GM12878 (cell line): ENCODE data around the gene VSTM1. TPM values are rescaled to one million over a fixed set of nuclear protein-coding genes. Genes with fewer than 3 reads are reported as not detected.

Experiments
- ATAC-seq: fragments of 200-7000 bp; cut with Tn5 transposase; 3 replicates; pipeline ENCODE4 v1.9.1; 2020; ENCODE audit warnings: mild to moderate bottlenecking, moderate library complexity
- BruUV-seq: library from RNA; stranded (reverse); fragments of 400-500 nt; replicated peaks from 2 replicates; lab custom pipeline; 2021; lab: Mats Ljungman, UMichigan
- CTCF ChIA-PET: fragments of 300-600 bp; sonication (Branson Sonifier 250); formaldehyde crosslinking; extraction: SDS; loops from one replicate; lab custom pipeline; 2021; ENCODE audit warnings: inconsistent platforms; lab: Yijun Ruan, JAX
- POLR2A ChIA-PET: fragments of 350-600 bp; formaldehyde crosslinking; extraction: SDS; loops from one replicate; lab custom pipeline; 2021; ENCODE audit warnings: inconsistent platforms; lab: Charles Lee
- RAD21 ChIA-PET: fragments of 300-600 bp; sonication (Branson Sonifier 250); formaldehyde crosslinking; loops from one replicate; lab custom pipeline; 2023; ENCODE audit warnings: antibody characterized with exemption; ENCODE audit not compliant: unreplicated experiment; lab: Charles Lee
- SMC1A ChIA-PET: fragments of 300-600 bp; sonication (Branson Sonifier 250); formaldehyde crosslinking; loops from one replicate; lab custom pipeline; 2023; ENCODE audit not compliant: unreplicated experiment, uncharacterized antibody; lab: Charles Lee
- DNase-seq: peaks from one replicate; pipeline ENCODE4 v3.0.0-alpha.2; 2011; ENCODE audit warnings: low read depth, low spot score
- FAIRE-seq: peaks from 3 replicates; lab custom pipeline; 2011; peaks lifted over from hg19 to GRCh38; lab: Jason Lieb, UNC
- H2AFZ ChIP-seq: 2 replicates; pipeline ENCODE4 v1.6.0; 2011; ENCODE audit warnings: low read depth, low read length, control low read depth; ENCODE audit not compliant: control insufficient read depth
- H3K27ac ChIP-seq: 2 replicates; pipeline ENCODE4 v1.5.1; 2011; ENCODE audit warnings: control low read depth; ENCODE audit not compliant: control insufficient read depth, insufficient read depth
- H3K27me3 ChIP-seq, 2 experiments: replicated peaks in 1 of 2; 2 replicates each; pipeline versions ENCODE4 v1.6.0 to v1.6.1; 2011; ENCODE audit warnings: low read length in 1 of 2; ENCODE audit not compliant: control insufficient read depth in 2 of 2, insufficient read depth in 2 of 2
- H3K36me3 ChIP-seq, 2 experiments: 2 replicates each; pipeline ENCODE4 v1.5.1; 2011; ENCODE audit warnings: low read length in 1 of 2; ENCODE audit not compliant: control insufficient read depth in 2 of 2, insufficient read depth in 2 of 2
- H3K4me1 ChIP-seq: 2 replicates; pipeline ENCODE4 v1.6.1; 2011; ENCODE audit warnings: mild to moderate bottlenecking, low read length, moderate library complexity, mixed read lengths; ENCODE audit not compliant: control insufficient read depth, insufficient read depth
- H3K4me2 ChIP-seq: 2 replicates; pipeline ENCODE4 v1.6.0; 2011; ENCODE audit warnings: control low read depth; ENCODE audit not compliant: control insufficient read depth, insufficient read depth
- H3K4me3 ChIP-seq: fragments of 200-600 bp; sonication (generic); 2 replicates; pipeline ENCODE4 v1.5.1; 2016
- H3K79me2 ChIP-seq: 2 replicates; pipeline ENCODE4 v1.6.0; 2011; ENCODE audit warnings: low read length; ENCODE audit not compliant: control insufficient read depth, insufficient read depth
- H3K9ac ChIP-seq: 2 replicates; pipeline ENCODE4 v1.8.0; 2011; ENCODE audit warnings: low read length, control low read depth, mixed read lengths; ENCODE audit not compliant: control insufficient read depth, insufficient read depth
- H3K9me3 ChIP-seq: replicated peaks from 3 replicates; pipeline ENCODE4 v1.5.1; 2011; ENCODE audit warnings: mild to moderate bottlenecking, low read length; ENCODE audit not compliant: control insufficient read depth, insufficient read depth
- H4K20me1 ChIP-seq: 2 replicates; pipeline ENCODE4 v1.6.0; 2011; ENCODE audit not compliant: control insufficient read depth, insufficient read depth
- NFYB ChIP-seq: IDR thresholded peaks from 2 replicates; pipeline ENCODE4 v1.6.1; 2011; ENCODE audit warnings: low read depth, mild to moderate bottlenecking, low read length, improper control_type of control experiment, moderate library complexity; ENCODE audit not compliant: insufficient read depth
- PML ChIP-seq: IDR thresholded peaks from 2 replicates; pipeline ENCODE4 v1.6.1; 2012; ENCODE audit warnings: low read length, inconsistent platforms
- TARDBP ChIP-seq: IDR thresholded peaks from 2 replicates; pipeline ENCODE4 v1.6.1; 2016; ENCODE audit warnings: borderline replicate concordance
- WGBS: methylation state at CpG from one replicate; pipeline ENCODE4 v1.1.6; 2016; ENCODE audit warnings: low lambda C conversion rate; ENCODE audit not compliant: insufficient replicate concordance, insufficient coverage; ENCODE audit errors: missing lambda C conversion rate; 5-methylcytosine and 5-hydroxymethylcytosine counted together
- in situ Hi-C: fragments of 300-500 bp; cut with MboI; formaldehyde crosslinking; loops from 9 replicates; pipeline ENCODE4 v1.14.3; 2018; ENCODE audit warnings: mixed read lengths
- intact Hi-C: fragments of 100-400 bp; cut with micrococcal nuclease; formaldehyde crosslinking; loops from one replicate; pipeline ENCODE4 v1.14.2; 2022; ENCODE audit not compliant: unreplicated experiment
- polyA plus RNA-seq, 11 experiments: library from polyadenylated mRNA; depleted of rRNA in 4 of 11; unstranded in 6 of 11; stranded (reverse) in 5 of 11; fragments of >200 nt; fragmentation: Nextera tagmentation in 4 of 11; fragmentation: Illumina TruSeq in 1 of 11; extraction: Ambion mirVana in 4 of 11; extraction: Trizol in 1 of 11; gene quantifications; 1 replicate in 1 of 11; 2 replicates in 10 of 11; pipeline versions ENCODE4 v1.2.1 to v1.2.3, GENCODE V29; 2011 to 2016; ENCODE audit warnings: inconsistent platforms in 2 of 11, missing spikeins in 2 of 11, low read depth in 1 of 11
- total RNA-seq, 4 experiments: library from RNA; depleted of rRNA in 3 of 4; stranded (reverse); fragments of >200 nt in 3 of 4; fragmentation: Illumina TruSeq in 1 of 4; extraction: Trizol in 1 of 4; gene quantifications; 2 replicates each; pipeline versions ENCODE4 v1.2.1 to v1.2.3, GENCODE V29; 2013 to 2021

Gene VSTM1
- total and polyA plus RNA-seq, 10 of the 15 experiments (the other 5 are each of a cell fraction or from before 2014, with no cell fraction given), result not detected

DNA sequence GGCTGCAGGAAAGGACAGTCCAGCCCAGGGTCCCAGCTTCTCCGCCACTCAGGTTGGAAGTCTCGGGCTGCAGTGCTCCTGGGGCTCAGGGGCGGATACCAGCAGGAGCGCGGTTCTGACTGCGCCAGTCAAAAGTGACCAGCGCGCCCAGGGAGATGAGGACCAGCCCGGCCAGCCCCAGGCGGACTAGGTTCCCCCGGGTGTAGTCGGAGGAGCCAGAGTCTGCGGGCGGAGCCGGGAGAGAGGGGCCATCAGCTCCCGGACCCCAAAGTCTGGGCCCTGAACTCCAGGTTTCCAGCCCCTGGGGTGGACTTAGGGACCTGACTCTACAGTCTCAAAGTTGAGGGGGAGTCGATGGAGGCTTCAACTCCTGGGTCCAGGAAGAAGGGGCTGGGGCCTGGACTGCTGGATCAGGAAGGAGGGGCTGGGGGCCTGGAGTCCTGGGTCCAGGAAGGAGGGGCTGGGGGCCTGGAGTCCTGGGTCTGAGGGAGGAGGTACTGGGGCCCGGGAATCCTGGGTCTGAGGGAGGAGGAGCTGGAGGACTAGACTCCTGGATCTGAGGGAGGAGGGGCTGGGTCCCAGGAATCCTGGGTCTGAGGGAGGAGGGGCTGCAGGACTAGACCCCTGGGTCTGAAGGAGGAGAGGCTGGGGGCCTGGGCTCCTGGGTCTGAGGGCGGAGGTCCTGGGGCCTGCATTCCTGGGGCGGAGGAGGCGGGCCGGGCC is 31.6 kb upstream of the VSTM1 start:
- Histone ChIP-seq H3K9ac (no peak overlapping the region), H3K4me2 (peak overlapping the region; percentile 54; the same call in 1 of the 2 replicates)
- 72% methylated on average over 21 of the region's 22 CpGs for WGBS
- DNase-seq, result no peak
- FAIRE-seq, result no peak
- RAD21 ChIA-PET, result no interaction called here
- no peak for TF ChIP-seq PML
- TF ChIP-seq, all 136 proteins: peak for 0
- intact Hi-C loops (no loop called here), in situ Hi-C loops (no loop called here)
- no peak overlapping the region for H3K27ac ChIP-seq
- H4K20me1 ChIP-seq, result no peaks in the 10 kb centered on the region
- ChIA-PET POLR2A (interaction anchor here (0.6 kb wide), 1 partner anchor 1409 kb away, joined by 3 read pairs; no protein-coding TSS in a partner anchor), SMC1A (no interaction called here), CTCF (no interaction called here)
- H3K4me1 ChIP-seq, result no peaks in the 10 kb centered on the region
- no peaks in the 10 kb centered on the region; a peak in 2 of 4 replicates for H3K27me3 ChIP-seq
- no peaks in the 10 kb centered on the region for H3K79me2 ChIP-seq
- H3K4me3 ChIP-seq, result no peak overlapping the region
- no peak for ATAC-seq
- H2AFZ ChIP-seq, result no peak overlapping the region
- no peaks in the 10 kb centered on the region for H3K36me3 ChIP-seq
- BruUV-seq, result no TSS peak
- H3K9me3 ChIP-seq, result peaks cover 2% of the 10 kb centered on the region; the same call in 2 of the 3 replicates

DNA sequence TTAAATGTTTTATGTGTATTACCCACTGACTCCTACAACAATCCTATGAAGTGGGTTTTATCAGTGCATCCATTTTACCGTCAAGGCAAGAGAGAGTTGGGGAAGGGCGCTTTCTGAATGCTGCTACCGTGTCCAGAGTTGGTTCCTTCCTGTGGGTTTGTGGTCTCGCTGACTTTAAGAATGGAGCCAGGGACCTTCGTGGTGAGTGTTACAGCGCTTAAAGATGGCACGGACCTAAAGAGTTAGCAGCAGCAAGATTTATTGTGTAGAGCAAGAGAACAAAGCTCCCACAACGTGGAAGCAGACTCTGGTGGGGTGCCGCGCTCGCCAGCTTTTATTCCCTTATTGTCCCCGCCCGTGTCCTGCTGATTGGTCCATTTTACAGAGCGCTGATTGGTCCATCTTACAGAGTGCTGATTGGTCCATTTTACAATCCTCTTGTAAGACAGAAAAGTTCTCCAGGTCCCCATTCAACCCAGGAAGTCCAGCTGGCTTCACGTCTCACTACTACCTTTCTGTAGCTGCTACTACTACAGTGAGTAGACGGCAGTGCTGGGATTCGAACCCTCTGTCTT is 30.8 kb upstream of the VSTM1 start:
- ChIA-PET SMC1A (no interaction called here), POLR2A (interaction anchor here (0.6 kb wide), 1 partner anchor 1410 kb away, joined by 3 read pairs; no protein-coding TSS in a partner anchor), CTCF (no interaction called here), RAD21 (no interaction called here)
- BruUV-seq, result no TSS peak
- H3K4me3 ChIP-seq, result no peak overlapping the region
- no peak overlapping the region for H2AFZ ChIP-seq
- FAIRE-seq (no peak), ATAC-seq (no peak), DNase-seq (no peak)
- H3K36me3 ChIP-seq, result no peaks in the 10 kb centered on the region
- in situ Hi-C loops (no loop called here), intact Hi-C loops (no loop called here)
- H3K9ac ChIP-seq, result no peak overlapping the region
- no peaks in the 10 kb centered on the region for H3K4me1 ChIP-seq
- no peaks in the 10 kb centered on the region; a peak in 2 of 4 replicates for H3K27me3 ChIP-seq
- H3K27ac ChIP-seq, result no peak overlapping the region
- H3K79me2 ChIP-seq, result no peaks in the 10 kb centered on the region
- no peak for TF ChIP-seq TARDBP
- peak; percentile 56 for TF ChIP-seq NFYB
- no peak overlapping the region for H3K4me2 ChIP-seq
- peaks cover 2% of the 10 kb centered on the region; the same call in 2 of the 3 replicates for H3K9me3 ChIP-seq
- no peaks in the 10 kb centered on the region for H4K20me1 ChIP-seq
- WGBS, result 38% methylated on average over 17 of the region's 17 CpGs
